WTC11 (cell line): Measurements from ENCODE around the gene IQCE. TPM values are rescaled to one million over a fixed set of nuclear protein-coding genes. Genes with fewer than 3 reads are reported as not detected.

Source experiments
- AFF4 ChIP-seq: sonication (generic); formaldehyde crosslinking; IDR thresholded peaks from 2 replicates; pipeline ENCODE4 v1.8.1; 2023; ENCODE audit warnings: mild to moderate bottlenecking, missing genetic modification reagents, borderline replicate concordance
- CREB1 ChIP-seq: sonication (generic); formaldehyde crosslinking; IDR thresholded peaks from 2 replicates; pipeline ENCODE4 v1.8.0; 2023; ENCODE audit warnings: mild to moderate bottlenecking, missing genetic modification reagents
- E2F1 ChIP-seq: sonication (generic); formaldehyde crosslinking; IDR thresholded peaks from 2 replicates; pipeline ENCODE4 v1.8.0; 2022; ENCODE audit warnings: mild to moderate bottlenecking, missing genetic modification reagents
- E2F4 ChIP-seq: sonication (generic); formaldehyde crosslinking; IDR thresholded peaks from 2 replicates; pipeline ENCODE4 v1.8.1; 2022; ENCODE audit warnings: low read depth, mild to moderate bottlenecking, moderate library complexity, missing genetic modification reagents, borderline replicate concordance
- ELF4 ChIP-seq: sonication (generic); formaldehyde crosslinking; IDR thresholded peaks from 2 replicates; pipeline ENCODE4 v1.8.1; 2022; ENCODE audit warnings: low read depth, mild to moderate bottlenecking, moderate library complexity, missing genetic modification reagents
- EMX1 ChIP-seq: fragments of 250-450 bp; sonication (Bioruptor Pico); IDR thresholded peaks from 2 replicates; pipeline ENCODE4 v1.8.0; 2021; ENCODE audit warnings: mild to moderate bottlenecking
- FOXP1 ChIP-seq: sonication (generic); formaldehyde crosslinking; IDR thresholded peaks from 2 replicates; pipeline ENCODE4 v1.8.0; 2022; ENCODE audit warnings: missing genetic modification reagents, mild to moderate bottlenecking, moderate library complexity, borderline replicate concordance
- FOXP4 ChIP-seq: sonication (generic); formaldehyde crosslinking; IDR thresholded peaks from 2 replicates; pipeline ENCODE4 v1.8.0; 2022; ENCODE audit warnings: mild to moderate bottlenecking, missing genetic modification reagents
- GABPB1 ChIP-seq: sonication (generic); formaldehyde crosslinking; IDR thresholded peaks from 2 replicates; pipeline ENCODE4 v1.8.1; 2023; ENCODE audit warnings: mild to moderate bottlenecking, missing genetic modification reagents
- KAT7 ChIP-seq: sonication (generic); formaldehyde crosslinking; IDR thresholded peaks from 2 replicates; pipeline ENCODE4 v1.8.1; 2023; ENCODE audit warnings: missing genetic modification reagents, mild to moderate bottlenecking, borderline replicate concordance
- MAX ChIP-seq: sonication (generic); formaldehyde crosslinking; IDR thresholded peaks from 2 replicates; pipeline ENCODE4 v1.8.0; 2022; ENCODE audit warnings: mild to moderate bottlenecking, missing genetic modification reagents
- NR2C2 ChIP-seq: sonication (generic); formaldehyde crosslinking; IDR thresholded peaks from 2 replicates; pipeline ENCODE4 v1.8.0; 2022; ENCODE audit warnings: mild to moderate bottlenecking, missing genetic modification reagents
- PRDM15 ChIP-seq: sonication (generic); formaldehyde crosslinking; IDR thresholded peaks from 2 replicates; pipeline ENCODE4 v1.8.0; 2022; ENCODE audit warnings: missing genetic modification reagents
- PRRX2 ChIP-seq: fragments of 250-450 bp; sonication (Bioruptor Pico); IDR thresholded peaks from 2 replicates; pipeline ENCODE4 v1.8.0; 2021; ENCODE audit warnings: mild to moderate bottlenecking
- TCF7 ChIP-seq: sonication (generic); formaldehyde crosslinking; IDR thresholded peaks from 2 replicates; pipeline ENCODE4 v1.8.0; 2022; ENCODE audit warnings: mild to moderate bottlenecking, low read depth, missing genetic modification reagents, moderate library complexity
- TEAD4 ChIP-seq: sonication (generic); formaldehyde crosslinking; IDR thresholded peaks from 2 replicates; pipeline ENCODE4 v1.8.0; 2022; ENCODE audit warnings: mild to moderate bottlenecking, missing genetic modification reagents
- USF2 ChIP-seq: sonication (generic); formaldehyde crosslinking; IDR thresholded peaks from 2 replicates; pipeline ENCODE4 v1.8.1; 2023; ENCODE audit warnings: mild to moderate bottlenecking, missing genetic modification reagents, moderate library complexity
- ZNF121 ChIP-seq: sonication (generic); formaldehyde crosslinking; IDR thresholded peaks from 2 replicates; pipeline ENCODE4 v1.8.0; 2023; ENCODE audit warnings: missing genetic modification reagents
- ZNF263 ChIP-seq: sonication (generic); formaldehyde crosslinking; IDR thresholded peaks from 2 replicates; pipeline ENCODE4 v1.8.1; 2022; ENCODE audit warnings: low read depth, mild to moderate bottlenecking, moderate library complexity, missing genetic modification reagents
- ZNF416 ChIP-seq: fragments of 250-450 bp; sonication (Bioruptor Pico); IDR thresholded peaks from 2 replicates; pipeline ENCODE4 v1.9.0; 2021; ENCODE audit warnings: mild to moderate bottlenecking, inconsistent platforms
- ZNF425 ChIP-seq: fragments of 250-450 bp; sonication (Bioruptor Pico); conservative IDR thresholded peaks from 2 replicates; pipeline ENCODE4 v1.9.0; 2021; ENCODE audit warnings: mild to moderate bottlenecking
- ZNF671 ChIP-seq: fragments of 250-450 bp; sonication (Bioruptor Pico); IDR thresholded peaks from 2 replicates; pipeline ENCODE4 v1.8.0; 2021; ENCODE audit warnings: mild to moderate bottlenecking
- total RNA-seq: library from RNA; stranded (reverse); gene quantifications from 3 replicates; pipeline ENCODE4 v1.2.3, GENCODE V29; 2021

The IQCE gene
- total RNA-seq, 1 experiment from 2014 or later, result 4.4 TPM

GRCh38 chr7:2641406-2642393 is 82.9 kb downstream of the IQCE start (continued):
- TF ChIP-seq GABPB1 (peak; percentile 75; the same call in 1 of the 2 replicates), CREB1 (no peak), E2F1 (no peak), ZNF263 (CRISPR knock-in tag) (no peak), FOXP1 (CRISPR knock-in tag) (peak; percentile 48; the same call in 1 of the 2 replicates), EMX1 (CRISPR knock-in tag) (no peak), AFF4 (CRISPR knock-in tag) (no peak), KAT7 (CRISPR knock-in tag) (no peak), FOXP4 (CRISPR knock-in tag) (no peak), TEAD4 (CRISPR knock-in tag) (peak; percentile 38; the same call in 1 of the 2 replicates), ZNF671 (CRISPR knock-in tag) (no peak), USF2 (CRISPR knock-in tag) (no peak), TCF7 (no peak), ELF4 (CRISPR knock-in tag) (no peak), ZNF121 (CRISPR knock-in tag) (peak; percentile 91), E2F4 (CRISPR knock-in tag) (no peak), PRDM15 (CRISPR knock-in tag) (peak; percentile 41; the same call in 1 of the 2 replicates), MAX (peak; percentile 60; the same call in 1 of the 2 replicates), PRRX2 (CRISPR knock-in tag) (no peak), ZNF425 (CRISPR knock-in tag) (no peak), NR2C2 (CRISPR knock-in tag) (no peak), ZNF416 (CRISPR knock-in tag) (no peak)
